ENCODE data around the gene CD247.

Gene CD247

DNA sequence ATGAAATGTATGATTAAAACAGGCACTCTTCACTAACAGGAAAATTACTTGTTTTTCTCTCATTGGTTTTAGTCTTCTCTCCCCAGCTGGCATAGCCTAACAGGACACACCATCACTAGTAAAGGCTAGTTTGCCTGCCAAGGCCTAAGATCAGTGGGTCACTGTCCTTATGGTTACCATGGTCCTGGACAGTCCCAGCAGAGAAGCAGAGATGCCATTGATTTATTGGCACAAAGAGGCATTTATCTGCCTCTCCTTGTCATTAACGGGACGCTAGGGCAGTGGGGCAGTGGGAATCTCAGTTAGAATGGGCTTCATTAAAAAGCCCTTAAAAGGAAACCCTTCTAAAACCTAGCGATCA is 13.9 kb downstream of the CD247 start:
- no peak for DNase-seq (ENCODE audit: low read depth, low spot score)
- TF ChIP-seq, protein P1, sequence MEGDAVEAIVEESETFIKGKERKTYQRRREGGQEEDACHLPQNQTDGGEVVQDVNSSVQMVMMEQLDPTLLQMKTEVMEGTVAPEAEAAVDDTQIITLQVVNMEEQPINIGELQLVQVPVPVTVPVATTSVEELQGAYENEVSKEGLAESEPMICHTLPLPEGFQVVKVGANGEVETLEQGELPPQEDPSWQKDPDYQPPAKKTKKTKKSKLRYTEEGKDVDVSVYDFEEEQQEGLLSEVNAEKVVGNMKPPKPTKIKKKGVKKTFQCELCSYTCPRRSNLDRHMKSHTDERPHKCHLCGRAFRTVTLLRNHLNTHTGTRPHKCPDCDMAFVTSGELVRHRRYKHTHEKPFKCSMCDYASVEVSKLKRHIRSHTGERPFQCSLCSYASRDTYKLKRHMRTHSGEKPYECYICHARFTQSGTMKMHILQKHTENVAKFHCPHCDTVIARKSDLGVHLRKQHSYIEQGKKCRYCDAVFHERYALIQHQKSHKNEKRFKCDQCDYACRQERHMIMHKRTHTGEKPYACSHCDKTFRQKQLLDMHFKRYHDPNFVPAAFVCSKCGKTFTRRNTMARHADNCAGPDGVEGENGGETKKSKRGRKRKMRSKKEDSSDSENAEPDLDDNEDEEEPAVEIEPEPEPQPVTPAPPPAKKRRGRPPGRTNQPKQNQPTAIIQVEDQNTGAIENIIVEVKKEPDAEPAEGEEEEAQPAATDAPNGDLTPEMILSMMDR (IDR thresholded peaks at IDR 0.05; ENCODE audit: low read depth, low read length): no peak
- no peak overlapping the region for H3K4me3 ChIP-seq (ENCODE audit: low read depth, low read length)
- in situ Hi-C loops (cut with HindIII; ENCODE audit: low sequenced_read_pairs): no loop called here

GRCh38 chr1:167503626-167504466 is 14.5 kb downstream of the CD247 start:
- in situ Hi-C loops (cut with HindIII; ENCODE audit: low sequenced_read_pairs): no loop called here
- H3K4me3 ChIP-seq (ENCODE audit: low read depth, low read length): no peak overlapping the region
- TF ChIP-seq, protein P1 (IDR thresholded peaks at IDR 0.05; ENCODE audit: low read depth, low read length): no peak
- DNase-seq (ENCODE audit: low read depth, low spot score): no peak

DNA sequence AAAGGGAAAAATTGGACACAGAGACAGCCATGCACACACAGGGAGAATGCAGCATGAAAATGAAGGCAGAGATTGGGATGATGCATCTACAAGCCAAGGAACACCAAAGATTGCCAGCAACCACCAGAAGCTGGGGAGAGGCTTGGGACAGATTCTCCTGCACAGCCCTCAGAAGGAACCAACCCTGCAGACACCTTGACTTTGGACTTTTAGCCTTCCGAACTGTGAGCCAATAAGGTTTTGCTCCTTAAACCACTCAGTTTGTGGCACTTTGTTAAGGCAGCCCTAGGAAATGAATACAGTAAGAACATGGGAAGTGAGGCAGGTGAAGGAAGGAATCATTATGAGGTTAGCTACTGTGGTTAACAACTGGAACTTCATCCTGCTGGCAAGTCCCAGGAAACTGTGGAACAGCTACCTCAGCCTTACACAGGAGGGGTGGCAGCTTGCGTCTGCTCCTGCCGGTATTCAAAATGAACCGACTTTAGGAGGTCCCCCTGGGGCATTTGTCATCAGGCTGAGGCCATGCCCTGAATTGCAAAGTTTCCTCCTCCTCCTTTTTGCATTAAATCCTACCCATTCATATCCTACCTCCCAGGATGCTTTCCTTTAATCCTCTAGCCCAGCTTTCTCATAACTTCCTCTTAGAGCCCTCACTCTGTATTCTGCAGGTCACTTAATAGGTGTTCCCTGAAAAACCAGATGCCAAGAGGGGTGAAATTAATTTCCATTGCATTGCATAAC is 15.4 kb downstream of the CD247 start:
- no peak overlapping the region for H3K4me3 ChIP-seq (ENCODE audit: low read depth, low read length)
- DNase-seq (ENCODE audit: low read depth, low spot score): no peak
- in situ Hi-C loops (cut with HindIII; ENCODE audit: low sequenced_read_pairs): no loop called here
- TF ChIP-seq, protein P1 (IDR thresholded peaks at IDR 0.05; ENCODE audit: low read depth, low read length): no peak

DNA sequence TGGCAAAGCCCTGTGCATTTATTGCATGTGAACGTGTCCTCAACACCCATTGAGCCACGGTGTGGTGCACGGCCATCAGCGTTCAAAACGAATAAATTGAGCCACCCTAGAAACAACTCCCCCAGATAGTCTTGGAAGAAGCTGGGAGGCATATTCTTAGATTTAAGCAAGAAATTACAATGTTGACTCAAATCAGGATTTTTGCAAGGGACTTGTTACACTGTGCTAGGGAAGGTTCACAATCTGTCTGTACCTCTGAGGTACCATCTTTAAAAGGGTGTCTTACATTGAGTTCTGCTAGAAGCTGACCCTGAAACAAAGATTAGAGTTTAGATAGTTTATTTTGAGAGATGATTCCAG is 16.2 kb downstream of the CD247 start:
- in situ Hi-C loops (cut with HindIII; ENCODE audit: low sequenced_read_pairs): no loop called here
- TF ChIP-seq, protein P1 (IDR thresholded peaks at IDR 0.05; ENCODE audit: low read depth, low read length): no peak
- no peak overlapping the region for H3K4me3 ChIP-seq (ENCODE audit: low read depth, low read length)
- DNase-seq (ENCODE audit: low read depth, low spot score): no peak

DNA sequence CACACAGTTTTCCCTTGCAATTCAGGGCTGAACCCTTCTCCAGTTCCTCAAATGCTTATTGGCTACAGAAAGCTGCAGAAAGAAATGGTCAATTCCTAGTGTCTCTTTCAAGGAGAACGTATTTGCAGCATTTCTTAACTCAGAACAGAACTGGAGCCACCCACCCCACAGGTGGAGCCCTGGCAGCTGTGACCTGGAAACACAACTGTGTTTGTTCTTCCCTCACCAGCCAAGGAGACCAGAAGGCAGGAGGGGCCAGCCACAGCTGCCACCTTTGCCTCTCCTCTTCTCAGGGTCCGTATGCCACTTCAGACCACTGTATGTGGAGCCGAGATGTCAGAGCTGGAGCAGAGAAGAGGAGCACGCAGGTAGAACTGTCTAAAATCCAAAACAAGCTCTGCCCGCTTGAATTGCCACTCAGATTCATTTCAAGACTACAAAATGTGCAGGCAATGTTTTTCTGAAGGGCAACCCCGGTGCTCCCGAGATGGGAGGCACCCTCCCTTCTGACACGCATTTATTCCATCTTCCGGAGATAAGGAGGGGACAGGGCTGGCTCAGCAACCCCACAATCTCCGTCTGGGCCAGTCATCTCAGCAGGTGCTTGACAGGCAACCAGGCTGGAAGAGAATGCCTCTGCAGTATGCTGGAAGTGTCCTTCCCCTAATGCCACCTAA is 16.7 kb downstream of the CD247 start:
- in situ Hi-C loops (cut with HindIII; ENCODE audit: low sequenced_read_pairs): no loop called here
- H3K4me3 ChIP-seq (ENCODE audit: low read depth, low read length): no peak overlapping the region
- DNase-seq (ENCODE audit: low read depth, low spot score): no peak
- TF ChIP-seq, protein P1 (IDR thresholded peaks at IDR 0.05; ENCODE audit: low read depth, low read length): no peak

DNA sequence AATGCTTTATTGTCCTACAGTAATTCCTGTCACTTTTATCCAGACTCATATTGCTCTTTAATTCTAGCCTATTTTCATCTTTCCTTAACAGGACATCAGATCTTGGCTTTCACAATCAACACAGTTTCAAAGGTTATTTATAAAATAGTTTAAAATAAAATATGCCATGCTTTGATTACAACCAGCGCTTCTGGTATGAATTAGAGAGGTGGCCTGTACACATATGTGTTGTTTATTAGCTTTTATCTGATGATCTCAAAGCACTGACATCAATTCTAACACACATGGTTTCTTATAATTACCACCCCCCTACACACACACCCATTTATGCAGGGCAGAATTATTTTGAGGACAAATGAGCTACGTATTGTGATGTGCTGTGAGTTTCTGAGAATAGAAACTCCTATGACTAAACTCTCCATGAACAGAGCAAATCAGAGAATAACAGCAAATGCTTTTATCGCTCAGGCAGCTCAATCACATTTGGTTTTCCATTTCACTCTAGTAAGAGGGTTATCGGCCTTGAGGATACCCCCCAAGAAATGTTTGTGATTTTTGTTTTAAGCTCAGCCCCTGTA is 18.0 kb downstream of the CD247 start:
- TF ChIP-seq, protein P1 (IDR thresholded peaks at IDR 0.05; ENCODE audit: low read depth, low read length): no peak
- in situ Hi-C loops (cut with HindIII; ENCODE audit: low sequenced_read_pairs): no loop called here
- no peak for DNase-seq (ENCODE audit: low read depth, low spot score)
- no peak overlapping the region for H3K4me3 ChIP-seq (ENCODE audit: low read depth, low read length)

Data from astrocyte of the spinal cord (primary cell).